ENCODE data around the gene USP20. TPM values are rescaled to one million over a fixed set of nuclear protein-coding genes. Genes with fewer than 3 reads are reported as not detected.

Gene USP20
- total RNA-seq, 1 experiment from 2014 or later = 22.1 TPM

- Histone ChIP-seq H2AFZ (peak overlapping the region; percentile 90), H4K20me1 (ENCODE audit: insufficient read depth) (no peaks in the 10 kb centered on the region), H3K9me2 (ENCODE audit: insufficient read depth) (no peaks in the 10 kb centered on the region), H3K36me3 (ENCODE audit: low read depth) (peaks cover 13% of the 10 kb centered on the region), H3K27me3 (ENCODE audit: insufficient read depth, low read depth) (no peaks in the 10 kb centered on the region), H3F3A (ENCODE audit: insufficient read depth, low read depth) (no peaks in the 10 kb centered on the region; the same call in 1 of the 2 replicates), H3K27ac (no peak overlapping the region), H3K79me2 (ENCODE audit: low read depth) (peaks cover 32% of the 10 kb centered on the region), H3K9me3 (ENCODE audit: insufficient read depth, low read depth) (no peaks in the 10 kb centered on the region), H3K4me2 (peak overlapping the region; percentile 98), H3K4me3 (peak overlapping the region; percentile 78), H3K4me1 (replicated peaks; ENCODE audit: insufficient read depth) (peaks cover 15% of the 10 kb centered on the region)
- intact Hi-C loops (cut with micrococcal nuclease; ENCODE audit: unreplicated experiment) = loop anchor here (1.0 to 5.0 kb wide), 3 partner anchors 12 to 261 kb away; partner anchors contain the start of gene TOR1A
- TSS peak; percentile 61 for BruUV-seq (replicated peaks)
- no peak for TF ChIP-seq CTCF (conservative IDR thresholded peaks at IDR 0.05)
- TF ChIP-seq EZH2 (IDR thresholded peaks at IDR 0.05; ENCODE audit: low read depth) = no peak
- DNase-seq = no peak
- CTCF ChIA-PET = no interaction called here
- POLR2A ChIA-PET (ENCODE audit: unreplicated experiment) = no interaction called here
Measured at GRCh38 chr9:129835860-129836223, 584 bp downstream of the USP20 start.

GRCh38 chr9:129836311-129837007 is 1.2 kb downstream of the USP20 start:
- Histone ChIP-seq H3K27ac (no peak overlapping the region), H3K27me3 (ENCODE audit: insufficient read depth, low read depth) (no peaks in the 10 kb centered on the region), H3K9me2 (ENCODE audit: insufficient read depth) (no peaks in the 10 kb centered on the region), H3K4me3 (peak overlapping the region; percentile 78), H4K20me1 (ENCODE audit: insufficient read depth) (no peaks in the 10 kb centered on the region), H3K79me2 (ENCODE audit: low read depth) (peaks cover 32% of the 10 kb centered on the region), H3K4me2 (peak overlapping the region; percentile 98), H3F3A (ENCODE audit: insufficient read depth, low read depth) (no peaks in the 10 kb centered on the region; the same call in 1 of the 2 replicates), H3K4me1 (replicated peaks; ENCODE audit: insufficient read depth) (peaks cover 15% of the 10 kb centered on the region), H3K36me3 (ENCODE audit: low read depth) (peaks cover 6% of the 10 kb centered on the region), H2AFZ (peak overlapping the region; percentile 90), H3K9me3 (ENCODE audit: insufficient read depth, low read depth) (no peaks in the 10 kb centered on the region)
- ChIA-PET POLR2A (ENCODE audit: unreplicated experiment) (no interaction called here), CTCF (no interaction called here)
- intact Hi-C loops (cut with micrococcal nuclease; ENCODE audit: unreplicated experiment) = loop anchor here (5.0 kb wide), 1 partner anchor 261 kb away; no protein-coding TSS in a partner anchor
- TF ChIP-seq EZH2 (IDR thresholded peaks at IDR 0.05; ENCODE audit: low read depth) (no peak), CTCF (conservative IDR thresholded peaks at IDR 0.05) (no peak)
- DNase-seq = no peak
- BruUV-seq (replicated peaks) = no TSS peak

- POLR2A ChIA-PET (ENCODE audit: unreplicated experiment) = interaction anchor here (0.5 kb wide), 3 partner anchors 31 to 463 kb away, joined by 4 to 12 read pairs (median 5); no protein-coding TSS in a partner anchor
- no peaks in the 10 kb centered on the region; the same call in 1 of the 2 replicates for H3F3A ChIP-seq (ENCODE audit: insufficient read depth, low read depth)
- H3K4me3 ChIP-seq = no peak overlapping the region
- no peaks in the 10 kb centered on the region for H3K27me3 ChIP-seq (ENCODE audit: insufficient read depth, low read depth)
- CTCF ChIA-PET = no interaction called here
- intact Hi-C loops (cut with micrococcal nuclease; ENCODE audit: unreplicated experiment) = loop anchor here (5.0 kb wide), 1 partner anchor 259 kb away; no protein-coding TSS in a partner anchor
- TF ChIP-seq CTCF (conservative IDR thresholded peaks at IDR 0.05) (no peak), EZH2 (IDR thresholded peaks at IDR 0.05; ENCODE audit: low read depth) (no peak)
- peaks cover 25% of the 10 kb centered on the region for H3K79me2 ChIP-seq (ENCODE audit: low read depth)
- H2AFZ ChIP-seq = no peak overlapping the region
- no peak overlapping the region for H3K27ac ChIP-seq
- DNase-seq = peak; percentile 25 to 56
- H3K4me1 ChIP-seq (replicated peaks; ENCODE audit: insufficient read depth) = peaks cover 12% of the 10 kb centered on the region
- no peak overlapping the region for H3K4me2 ChIP-seq
- no TSS peak for BruUV-seq (replicated peaks)
- no peaks in the 10 kb centered on the region for H3K9me3 ChIP-seq (ENCODE audit: insufficient read depth, low read depth)
- no peaks in the 10 kb centered on the region for H4K20me1 ChIP-seq (ENCODE audit: insufficient read depth)
- no peaks in the 10 kb centered on the region for H3K36me3 ChIP-seq (ENCODE audit: low read depth)
- H3K9me2 ChIP-seq (ENCODE audit: insufficient read depth) = no peaks in the 10 kb centered on the region
Measured at GRCh38 chr9:129838707-129839259, 3.5 kb downstream of the USP20 start.

Measured in PC-9 (cell line).